ENCODE measurements around the gene TRIM38.

GRCh38 chr6:25961619-25962148, 918 bp upstream of the TRIM38 start:
- TF ChIP-seq, protein P1, sequence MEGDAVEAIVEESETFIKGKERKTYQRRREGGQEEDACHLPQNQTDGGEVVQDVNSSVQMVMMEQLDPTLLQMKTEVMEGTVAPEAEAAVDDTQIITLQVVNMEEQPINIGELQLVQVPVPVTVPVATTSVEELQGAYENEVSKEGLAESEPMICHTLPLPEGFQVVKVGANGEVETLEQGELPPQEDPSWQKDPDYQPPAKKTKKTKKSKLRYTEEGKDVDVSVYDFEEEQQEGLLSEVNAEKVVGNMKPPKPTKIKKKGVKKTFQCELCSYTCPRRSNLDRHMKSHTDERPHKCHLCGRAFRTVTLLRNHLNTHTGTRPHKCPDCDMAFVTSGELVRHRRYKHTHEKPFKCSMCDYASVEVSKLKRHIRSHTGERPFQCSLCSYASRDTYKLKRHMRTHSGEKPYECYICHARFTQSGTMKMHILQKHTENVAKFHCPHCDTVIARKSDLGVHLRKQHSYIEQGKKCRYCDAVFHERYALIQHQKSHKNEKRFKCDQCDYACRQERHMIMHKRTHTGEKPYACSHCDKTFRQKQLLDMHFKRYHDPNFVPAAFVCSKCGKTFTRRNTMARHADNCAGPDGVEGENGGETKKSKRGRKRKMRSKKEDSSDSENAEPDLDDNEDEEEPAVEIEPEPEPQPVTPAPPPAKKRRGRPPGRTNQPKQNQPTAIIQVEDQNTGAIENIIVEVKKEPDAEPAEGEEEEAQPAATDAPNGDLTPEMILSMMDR (conservative IDR thresholded peaks at IDR 0.05): no peak
- TF ChIP-seq ZFX (IDR thresholded peaks at IDR 0.05): no peak

Measured in C4-2B (cell line).